Stomach (tissue), 9 donors: ENCODE data around the gene GDPD2. TPM values are rescaled to one million over a fixed set of nuclear protein-coding genes. Genes with fewer than 3 reads are reported as not detected.
A peak's percentile ranks its signal among the peaks of the same experiment; 100 is the strongest.

ENCODE experiments used
- DNase-seq, 2 donors: peaks; one replicate each; pipeline versions ENCODE4 v3.0.0 to v3.0.0-alpha.2; 2013 to 2019
- H3K27ac ChIP-seq, 5 donors: fragments of 200-600 bp in 4 of 5; sonication (generic) in 4 of 5; one replicate each; pipeline ENCODE4 v1.5.1; 2013 to 2019; ENCODE audit warnings: mild to moderate bottlenecking in 1 of 5, moderate library complexity in 1 of 5
- H3K27me3 ChIP-seq, 3 donors: fragments of 200-600 bp; sonication (generic); one replicate each; pipeline ENCODE4 v1.5.1; 2017 to 2019; ENCODE audit warnings: mixed run types in 1 of 3
- H3K36me3 ChIP-seq, 4 donors: fragments of 200-600 bp; sonication (generic); 1 replicate in 3 of 4; 2 replicates in 1 of 4; pipeline ENCODE4 v1.5.1; 2016 to 2019
- H3K4me1 ChIP-seq, 4 donors: fragments of 200-600 bp; sonication (generic); one replicate each; pipeline ENCODE4 v1.5.1; 2016 to 2019
- H3K4me3 ChIP-seq, 4 donors: fragments of 200-600 bp; sonication (generic) in 3 of 4; one replicate each; pipeline ENCODE4 v1.5.1; 2016 to 2019; ENCODE audit warnings: mild to moderate bottlenecking in 1 of 4
- H3K9me3 ChIP-seq, 4 donors: fragments of 200-600 bp; sonication (generic); one replicate each; pipeline ENCODE4 v1.5.1; 2016 to 2019
- EP300 ChIP-seq: sonication (generic); formaldehyde crosslinking; IDR thresholded peaks from one replicate; pipeline ENCODE4 v1.6.1; 2017; ENCODE audit warnings: antibody characterized with exemption
- POLR2A ChIP-seq, 4 donors: fragments of 450-650 bp; IDR thresholded peaks; one replicate each; pipeline ENCODE4 v1.6.1; 2016; ENCODE audit warnings: antibody characterized with exemption in 4 of 4, control low read depth in 2 of 4, mild to moderate bottlenecking in 1 of 4, moderate library complexity in 1 of 4
- POLR2AphosphoS5 ChIP-seq, 3 donors: sonication (generic); formaldehyde crosslinking; IDR thresholded peaks; one replicate each; pipeline ENCODE4 v1.6.1; 2016; ENCODE audit warnings: antibody characterized with exemption in 3 of 3
- whole genome bisulfite sequencing, 5 donors: extraction: QIAGEN DNeasy Blood & Tissue Kit in 3 of 5; methylation state at CpG; one replicate each; pipeline versions ENCODE4 v1.1.5 to v1.1.7; 2013 to 2018; 5-methylcytosine and 5-hydroxymethylcytosine counted together
- intact Hi-C: fragments of 100-400 bp; cut with DNase I; formaldehyde crosslinking; loops from one replicate; pipeline ENCODE4 v1.15.1; 2023; ENCODE audit warnings: low total_unique reads
- polyA plus RNA-seq, 3 donors: library from polyadenylated mRNA; stranded (reverse); fragments of 200-250 nt; gene quantifications; one replicate each; pipeline ENCODE4 v1.2.3, GENCODE V29; 2013
- total RNA-seq, 5 donors: library from RNA; depleted of rRNA; stranded (reverse); fragments of >200 nt; gene quantifications; one replicate each; pipeline versions ENCODE4 v1.1.0 to v1.2.3, GENCODE V29; 2014 to 2016
- TF ChIP-seq, protein P1 (sequence below), 7 experiments: fragments of 450-650 bp in 4 of 7; fragments of 200-600 bp in 3 of 7; sonication (generic) in 3 of 7; IDR thresholded peaks; one replicate each; pipeline ENCODE4 v1.5.1; 2016 to 2019; ENCODE audit warnings: antibody characterized with exemption in 7 of 7, control low read depth in 2 of 7, mild to moderate bottlenecking in 1 of 7
- donor health status: healthy with polysubstance abuse.
- donor health status: Bipolar disorder and iron deficiency.
- donor health status: healthy.

Gene GDPD2
- total and polyA plus RNA-seq, 8 donors = 0.18 to 18.2 (median 1.3) TPM; not detected in 5

DNA sequence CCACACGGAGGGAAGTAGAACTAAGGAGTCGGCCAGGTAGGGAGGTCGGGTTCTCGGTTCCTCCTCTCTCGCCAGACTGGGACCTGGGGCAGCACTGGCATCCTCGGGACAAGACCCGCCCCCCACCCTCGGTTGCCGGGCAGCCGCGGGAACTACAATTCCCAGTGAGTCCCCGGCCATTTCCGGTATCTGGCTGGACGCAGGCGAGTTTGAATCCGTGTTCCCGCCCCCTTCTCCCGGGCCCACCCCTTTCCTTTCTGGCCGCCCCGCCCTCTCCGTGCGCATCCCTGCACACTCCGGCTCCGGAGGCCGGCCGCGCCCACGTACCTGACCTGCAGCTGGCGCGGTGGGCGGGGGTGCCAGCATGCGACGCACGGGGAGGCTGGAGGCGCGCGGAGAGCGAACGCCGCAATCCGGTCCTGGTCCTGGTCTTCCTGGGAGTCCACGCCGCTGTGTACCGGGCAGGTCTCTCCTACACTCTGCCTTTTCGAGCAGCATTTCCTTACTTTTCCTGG lies 11.3 kb downstream of the GDPD2 start:
- peak overlapping the region; percentile 73 to 85 (median 77) for H3K27ac ChIP-seq
- peak overlapping the region; percentile 51 to 63 (median 58) for H3K4me3 ChIP-seq
- H3K4me1 ChIP-seq = peaks cover 0 to 9% (median 4%) of the 10 kb centered on the region in 4 donors
- peak; percentile 87 to 95 for DNase-seq
- 0 to 55% (median 10%) methylated on average over 2 to 42 of the region's 45 CpGs for WGBS, 5 donors
- H3K36me3 ChIP-seq = no peaks in the 10 kb centered on the region
- H3K27me3 ChIP-seq = peaks cover 0 to 6% (median 0%) of the 10 kb centered on the region in 3 donors
- TF ChIP-seq POLR2AphosphoS5 (IDR thresholded peaks at IDR 0.05) (peak in 2 of 3 donors; percentile 28 to 37), EP300 (no peak), POLR2A (IDR thresholded peaks at IDR 0.05) (no peak)
- TF ChIP-seq, protein P1, sequence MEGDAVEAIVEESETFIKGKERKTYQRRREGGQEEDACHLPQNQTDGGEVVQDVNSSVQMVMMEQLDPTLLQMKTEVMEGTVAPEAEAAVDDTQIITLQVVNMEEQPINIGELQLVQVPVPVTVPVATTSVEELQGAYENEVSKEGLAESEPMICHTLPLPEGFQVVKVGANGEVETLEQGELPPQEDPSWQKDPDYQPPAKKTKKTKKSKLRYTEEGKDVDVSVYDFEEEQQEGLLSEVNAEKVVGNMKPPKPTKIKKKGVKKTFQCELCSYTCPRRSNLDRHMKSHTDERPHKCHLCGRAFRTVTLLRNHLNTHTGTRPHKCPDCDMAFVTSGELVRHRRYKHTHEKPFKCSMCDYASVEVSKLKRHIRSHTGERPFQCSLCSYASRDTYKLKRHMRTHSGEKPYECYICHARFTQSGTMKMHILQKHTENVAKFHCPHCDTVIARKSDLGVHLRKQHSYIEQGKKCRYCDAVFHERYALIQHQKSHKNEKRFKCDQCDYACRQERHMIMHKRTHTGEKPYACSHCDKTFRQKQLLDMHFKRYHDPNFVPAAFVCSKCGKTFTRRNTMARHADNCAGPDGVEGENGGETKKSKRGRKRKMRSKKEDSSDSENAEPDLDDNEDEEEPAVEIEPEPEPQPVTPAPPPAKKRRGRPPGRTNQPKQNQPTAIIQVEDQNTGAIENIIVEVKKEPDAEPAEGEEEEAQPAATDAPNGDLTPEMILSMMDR (IDR thresholded peaks at IDR 0.05) = no peak
- no peaks in the 10 kb centered on the region for H3K9me3 ChIP-seq
- intact Hi-C loops = no loop called here

DNA sequence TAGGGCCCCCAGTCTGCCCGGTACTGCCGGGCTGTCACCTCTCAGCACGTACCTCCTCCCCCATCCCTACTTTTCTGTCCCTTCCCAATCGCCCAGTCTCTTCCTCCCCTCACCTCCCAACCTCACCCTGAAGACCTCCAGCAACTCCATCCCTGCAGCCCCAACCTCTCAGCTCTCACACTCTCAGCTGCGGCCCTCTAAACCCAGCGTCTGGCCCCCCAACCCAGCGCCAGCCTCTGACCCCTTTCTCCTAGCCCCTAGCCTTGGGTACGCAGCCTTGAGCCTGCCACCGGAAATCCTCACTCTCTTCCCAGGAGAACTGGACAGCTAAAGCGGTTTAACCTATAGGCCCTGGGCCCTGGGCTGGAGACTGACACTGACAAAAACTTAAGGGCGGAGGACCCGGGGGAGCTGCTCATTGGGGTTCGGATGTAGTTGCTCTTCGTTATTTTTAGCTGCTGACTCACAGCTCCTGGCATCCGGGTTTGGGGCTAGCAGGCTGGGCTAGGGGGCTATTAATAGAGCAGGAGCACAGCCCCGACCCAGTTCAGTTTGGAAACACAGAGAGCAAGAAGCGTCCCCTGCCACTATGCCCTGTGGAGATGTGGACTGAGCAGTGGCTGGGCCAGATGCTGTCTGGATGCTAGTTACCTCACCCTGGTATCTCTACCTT lies 11.9 kb downstream of the GDPD2 start:
- Histone ChIP-seq H3K36me3 (no peaks in the 10 kb centered on the region), H3K4me3 (peak overlapping the region; percentile 51 to 63 (median 58)), H3K4me1 (peaks cover 0 to 9% (median 4%) of the 10 kb centered on the region in 4 donors), H3K27ac (peak overlapping the region in 4 of 5 donors; percentile 26 to 85 (median 80)), H3K9me3 (no peaks in the 10 kb centered on the region), H3K27me3 (peaks cover 0 to 6% (median 0%) of the 10 kb centered on the region in 3 donors)
- intact Hi-C loops = no loop called here
- 19 to 50% (median 39%) methylated on average over 14 to 17 of the region's 17 CpGs for WGBS, 5 donors
- TF ChIP-seq POLR2A (IDR thresholded peaks at IDR 0.05) (no peak), EP300 (no peak), POLR2AphosphoS5 (IDR thresholded peaks at IDR 0.05) (no peak)
- TF ChIP-seq, protein P1 (IDR thresholded peaks at IDR 0.05) = no peak
- DNase-seq = peak; percentile 24 to 39

DNA sequence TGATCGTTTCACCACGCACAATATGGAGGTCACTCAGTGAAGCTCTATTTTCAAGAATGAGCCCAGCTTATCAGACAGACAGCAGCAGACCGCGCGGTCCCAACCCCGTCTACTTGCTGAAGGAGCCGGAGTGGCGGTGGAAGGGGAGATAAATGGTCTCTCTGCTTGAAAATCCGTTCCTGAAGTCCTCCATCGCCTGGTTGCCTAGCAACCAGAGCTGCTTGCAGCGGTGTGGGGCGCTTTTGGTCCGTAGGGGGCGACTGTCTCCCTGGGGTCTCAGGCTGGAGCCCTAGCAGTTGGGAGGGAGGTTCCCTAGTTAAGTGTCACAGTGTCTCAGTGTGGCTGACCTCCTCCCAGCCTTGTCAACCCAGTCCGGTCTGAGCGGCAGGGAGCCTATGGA lies 13.2 kb downstream of the GDPD2 start:
- Histone ChIP-seq H3K27me3 (peaks cover 0 to 15% (median 0%) of the 10 kb centered on the region in 3 donors), H3K27ac (no peak overlapping the region), H3K9me3 (no peaks in the 10 kb centered on the region), H3K36me3 (no peaks in the 10 kb centered on the region), H3K4me3 (no peak overlapping the region), H3K4me1 (peaks cover 0 to 9% (median 4%) of the 10 kb centered on the region in 4 donors)
- intact Hi-C loops = no loop called here
- TF ChIP-seq, protein P1 (IDR thresholded peaks at IDR 0.05) = no peak
- TF ChIP-seq POLR2A (IDR thresholded peaks at IDR 0.05) = no peak
- TF ChIP-seq POLR2AphosphoS5 (IDR thresholded peaks at IDR 0.05) = no peak
- no peak for TF ChIP-seq EP300
- WGBS, 5 donors = 19 to 33% (median 25%) methylated on average over 14 to 16 of the region's 16 CpGs
- DNase-seq = peak in 1 of 2 donors; percentile 48

DNA sequence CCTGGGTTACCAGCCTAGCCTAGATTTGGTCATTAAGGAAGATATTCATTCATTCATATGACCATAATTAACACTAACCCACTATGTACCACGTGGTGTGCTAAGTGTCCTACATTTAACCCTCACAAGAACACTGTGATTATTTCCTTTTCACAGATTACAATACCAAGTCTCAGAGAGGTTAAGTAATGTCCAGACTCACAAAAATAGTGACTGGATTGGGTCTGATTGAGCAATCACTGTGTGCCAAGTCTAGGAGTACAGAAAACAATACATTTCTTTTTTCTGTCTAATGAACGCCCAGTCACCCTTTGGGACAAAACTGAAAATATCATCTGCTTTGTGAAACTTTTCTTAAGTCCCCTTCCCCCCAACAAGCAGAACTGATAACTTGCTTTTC lies 13.9 kb downstream of the GDPD2 start:
- no peaks in the 10 kb centered on the region for H3K9me3 ChIP-seq
- TF ChIP-seq POLR2AphosphoS5 (IDR thresholded peaks at IDR 0.05) = no peak
- no peak for TF ChIP-seq POLR2A (IDR thresholded peaks at IDR 0.05)
- TF ChIP-seq EP300 = no peak
- TF ChIP-seq, protein P1 (IDR thresholded peaks at IDR 0.05) = no peak
- peaks cover 0 to 9% (median 4%) of the 10 kb centered on the region in 4 donors for H3K4me1 ChIP-seq
- no peak for DNase-seq
- 14 to 38% (median 31%) methylated on average over 2 of the region's 2 CpGs for WGBS, 5 donors
- H3K4me3 ChIP-seq = no peak overlapping the region
- no peaks in the 10 kb centered on the region for H3K36me3 ChIP-seq
- intact Hi-C loops = no loop called here
- H3K27me3 ChIP-seq = peaks cover 0 to 17% (median 0%) of the 10 kb centered on the region in 3 donors
- H3K27ac ChIP-seq = no peak overlapping the region
